NCI-H2081 treated with DMSO at 0.1 percent for 48 hours (cell line): ENCODE results near the gene PHTF2.
"Not testable (repeated sequence)": the region's sequence is repeated elsewhere in the genome, so short reads cannot be mapped to it uniquely, and the experiment has no call there.

Experiments used
- DNase-seq: peaks from one replicate; lab custom pipeline; 2025; lab: John Stamatoyannopoulos, UW

Gene PHTF2

DNA sequence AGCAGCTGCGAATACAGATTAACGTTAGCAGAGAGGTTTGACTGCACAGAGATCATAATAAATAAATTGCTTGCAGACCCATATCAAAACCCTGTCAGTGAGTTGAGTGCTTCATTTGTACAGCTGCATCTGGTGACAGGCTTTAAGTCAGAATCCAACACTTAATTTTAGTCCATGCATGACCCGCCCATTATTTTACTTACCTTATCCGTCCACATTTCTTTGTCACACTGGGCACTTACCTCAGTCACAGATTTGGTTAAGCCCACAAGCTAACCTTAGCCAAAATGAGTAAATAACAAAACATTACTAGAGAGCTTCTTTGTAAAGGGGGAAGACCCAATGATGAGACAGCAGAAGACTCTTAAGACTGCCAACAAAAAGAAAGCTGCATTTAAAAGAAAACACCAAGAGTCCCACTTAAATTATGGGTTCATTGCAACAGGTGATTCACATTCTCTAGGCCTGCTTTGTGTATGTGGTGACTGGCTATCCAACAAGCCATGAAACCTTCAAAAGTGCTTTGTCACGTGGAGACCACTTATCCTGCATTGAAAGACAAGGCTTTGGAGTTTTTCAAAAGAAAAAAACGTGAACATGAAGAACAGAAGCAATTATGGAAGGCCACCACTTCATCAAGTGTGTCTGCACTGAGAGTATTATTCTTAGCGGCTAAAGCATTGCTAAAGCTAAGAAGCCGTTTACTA lies 32.2 kb downstream of the PHTF2 start:
- peak; percentile 75 for DNase-seq

DNA sequence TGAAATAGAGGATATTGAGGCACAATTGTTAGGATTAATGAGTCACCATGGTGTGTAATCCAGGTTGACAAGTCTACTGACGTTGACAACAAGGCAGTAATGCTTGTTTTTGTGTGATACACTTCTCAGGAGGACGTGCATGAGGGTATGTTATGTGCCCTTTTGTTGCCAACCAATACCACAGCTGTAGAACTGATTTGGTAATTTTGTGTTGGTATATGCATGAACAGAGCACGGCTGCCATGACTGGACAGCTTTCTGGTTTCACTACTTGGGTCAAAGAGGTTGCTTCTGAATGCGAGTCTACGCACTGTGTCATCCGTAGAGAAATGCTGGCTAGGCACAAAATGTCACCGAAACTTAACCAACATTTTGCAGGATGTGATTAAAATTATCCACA lies 32.9 kb downstream of the PHTF2 start:
- DNase-seq = no peak

DNA sequence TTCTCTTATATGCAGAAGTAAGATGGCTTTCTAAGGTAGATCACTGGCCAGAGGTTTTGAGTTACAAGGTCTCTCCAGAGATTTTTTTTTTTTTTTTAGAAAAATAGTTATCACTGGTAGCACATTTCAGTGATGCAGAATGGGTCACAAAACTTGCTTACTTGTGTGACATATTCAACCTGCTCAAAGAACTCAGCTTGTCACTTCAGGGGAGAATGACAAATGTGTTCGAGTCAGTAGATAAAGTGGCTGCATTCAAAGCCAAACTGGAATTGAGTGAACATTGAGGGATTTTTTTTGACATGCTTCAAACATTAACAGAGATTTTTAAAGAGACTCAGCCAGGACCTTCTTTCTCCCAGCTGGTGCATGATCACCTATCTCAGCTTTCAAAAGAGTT lies 33.4 kb downstream of the PHTF2 start:
- no peak for DNase-seq

DNA sequence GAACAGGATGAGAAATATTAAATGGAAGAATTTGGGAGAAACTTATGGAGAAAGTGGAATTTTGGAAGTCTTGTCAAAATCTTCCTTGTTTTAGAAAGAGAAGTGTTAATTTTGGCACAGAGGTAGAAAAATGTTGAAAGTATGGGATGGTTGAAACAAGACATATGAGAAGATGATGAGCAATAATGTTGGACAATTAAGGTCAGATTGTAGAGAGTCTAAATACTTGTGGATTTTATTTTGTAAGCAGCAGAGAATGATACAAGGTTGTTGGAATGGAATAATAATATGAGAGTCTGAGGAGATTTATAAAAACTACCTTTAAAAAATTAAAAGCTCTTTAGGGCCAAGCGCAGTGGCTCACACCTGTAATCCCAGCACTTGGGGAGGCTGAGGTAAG lies 34.6 kb downstream of the PHTF2 start:
- no peak for DNase-seq

DNA sequence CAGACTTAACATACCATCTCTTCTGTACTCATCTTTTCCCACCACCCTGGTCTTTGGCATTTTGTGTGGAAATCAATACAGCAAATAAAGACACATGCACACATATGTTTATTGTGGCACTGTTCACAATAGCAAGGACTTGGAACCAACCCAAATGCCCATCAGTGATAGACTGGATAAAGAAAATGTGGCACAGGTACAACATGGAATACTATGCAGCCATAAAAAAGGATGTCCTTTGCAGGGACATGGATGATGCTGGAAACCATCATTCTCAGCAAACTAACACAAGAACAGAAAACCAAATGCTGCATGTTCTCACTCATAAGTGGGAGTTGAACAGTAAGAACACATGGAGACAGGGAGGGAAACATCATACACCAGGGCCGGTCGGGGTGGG lies 37.9 kb downstream of the PHTF2 start:
- not testable (repeated sequence) for DNase-seq

DNA sequence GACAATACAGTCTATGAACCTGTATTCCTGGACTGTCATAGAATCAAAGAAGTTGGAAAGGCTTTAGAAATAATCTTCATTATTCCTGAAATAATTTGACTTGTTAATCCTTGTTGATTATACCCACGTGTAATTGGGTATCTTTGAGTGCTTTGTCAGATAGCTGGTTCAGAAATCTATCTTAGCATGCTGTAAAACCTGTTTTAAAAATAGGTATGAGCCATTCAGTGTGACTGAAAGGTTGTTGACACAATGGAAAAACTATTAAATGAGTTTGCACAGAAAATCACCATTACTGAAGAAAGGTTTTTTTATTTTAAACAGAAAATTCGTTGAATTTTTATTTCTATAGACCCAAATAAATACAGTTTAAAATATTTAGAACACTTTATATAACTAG lies 38.7 kb downstream of the PHTF2 start:
- peak; percentile 65 for DNase-seq

DNA sequence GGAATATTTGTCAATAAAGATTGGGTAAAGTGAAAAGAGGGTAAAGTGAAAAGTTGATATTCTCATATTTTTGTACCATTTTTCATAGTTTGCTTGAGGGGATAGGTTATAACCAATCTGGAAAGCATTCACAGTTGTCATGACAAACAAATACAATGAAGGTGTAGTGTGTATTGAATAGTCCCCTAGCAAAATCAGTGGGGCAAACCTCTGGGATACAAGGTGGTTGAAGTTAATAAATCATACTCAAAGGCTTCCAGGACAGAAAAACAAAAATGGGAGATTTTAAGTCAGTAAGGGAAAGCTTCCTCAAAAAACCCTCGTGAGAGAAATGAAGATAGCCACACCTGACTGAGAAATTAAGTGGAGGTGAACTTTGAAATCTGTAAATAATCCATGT lies 39.4 kb downstream of the PHTF2 start:
- DNase-seq = no peak

DNA sequence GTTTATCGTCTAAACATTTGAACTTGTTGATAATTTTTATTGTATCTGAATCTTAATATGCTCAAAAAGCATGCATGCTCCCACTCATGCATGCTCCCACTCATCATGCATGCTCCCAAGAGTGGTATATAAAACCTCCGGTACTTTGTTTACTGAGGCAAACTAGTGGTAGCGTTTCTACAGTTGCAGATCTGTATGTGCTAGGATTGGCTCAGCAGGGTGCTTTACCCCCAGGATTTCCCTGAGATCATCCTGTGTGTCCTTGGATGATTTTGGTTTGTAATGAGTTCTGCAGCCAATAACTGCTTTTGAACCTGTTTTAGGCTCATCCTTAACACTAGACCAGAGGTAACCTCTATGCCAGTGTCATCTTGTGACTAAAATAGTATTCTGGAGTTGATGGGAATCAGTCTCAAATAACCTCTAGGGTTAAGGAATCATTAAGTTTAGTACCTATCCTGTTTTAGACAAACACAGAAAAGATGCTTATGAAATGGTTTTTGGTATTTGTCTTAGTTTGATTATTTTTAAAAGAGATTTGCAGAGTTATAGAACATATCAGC lies 40.4 kb downstream of the PHTF2 start:
- no peak for DNase-seq

DNA sequence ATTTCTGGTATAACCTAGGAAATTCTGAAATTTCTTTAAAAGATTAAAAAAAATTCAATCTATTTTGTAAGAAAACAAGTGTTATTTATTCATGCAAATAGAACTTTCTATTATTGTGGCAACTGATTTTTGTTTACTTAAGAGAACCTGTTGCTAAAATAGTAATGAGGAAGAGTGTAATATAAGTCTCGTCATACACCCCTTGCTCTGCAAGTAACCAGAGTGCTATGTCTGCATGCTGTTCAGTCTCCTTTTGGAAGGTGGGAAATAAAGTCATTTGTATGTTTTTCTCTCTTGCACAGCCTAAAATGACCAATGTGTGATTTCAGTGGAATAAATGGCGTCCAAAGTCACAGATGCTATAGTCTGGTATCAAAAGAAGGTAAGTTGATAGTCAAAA lies 41.3 kb downstream of the PHTF2 start:
- no peak for DNase-seq

DNA sequence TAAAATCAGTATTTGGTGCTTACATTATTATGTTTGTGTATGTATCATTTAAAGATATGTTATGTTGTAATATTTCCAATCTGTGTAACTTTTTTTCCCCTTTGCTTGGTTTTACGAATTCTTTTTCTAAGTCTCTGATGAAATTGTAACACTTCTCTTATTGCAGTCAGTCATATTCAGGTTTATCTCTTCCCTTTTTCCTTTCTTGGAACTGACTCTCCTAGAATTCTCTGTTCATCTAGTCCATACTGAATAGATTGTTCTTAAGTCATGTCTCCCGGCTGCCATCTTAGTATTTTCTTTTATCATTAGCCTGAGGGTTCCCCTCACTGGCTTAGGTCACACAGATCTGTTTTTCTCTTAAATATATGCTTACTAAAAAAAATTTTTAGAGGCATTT lies 44.6 kb downstream of the PHTF2 start:
- no peak for DNase-seq

DNA sequence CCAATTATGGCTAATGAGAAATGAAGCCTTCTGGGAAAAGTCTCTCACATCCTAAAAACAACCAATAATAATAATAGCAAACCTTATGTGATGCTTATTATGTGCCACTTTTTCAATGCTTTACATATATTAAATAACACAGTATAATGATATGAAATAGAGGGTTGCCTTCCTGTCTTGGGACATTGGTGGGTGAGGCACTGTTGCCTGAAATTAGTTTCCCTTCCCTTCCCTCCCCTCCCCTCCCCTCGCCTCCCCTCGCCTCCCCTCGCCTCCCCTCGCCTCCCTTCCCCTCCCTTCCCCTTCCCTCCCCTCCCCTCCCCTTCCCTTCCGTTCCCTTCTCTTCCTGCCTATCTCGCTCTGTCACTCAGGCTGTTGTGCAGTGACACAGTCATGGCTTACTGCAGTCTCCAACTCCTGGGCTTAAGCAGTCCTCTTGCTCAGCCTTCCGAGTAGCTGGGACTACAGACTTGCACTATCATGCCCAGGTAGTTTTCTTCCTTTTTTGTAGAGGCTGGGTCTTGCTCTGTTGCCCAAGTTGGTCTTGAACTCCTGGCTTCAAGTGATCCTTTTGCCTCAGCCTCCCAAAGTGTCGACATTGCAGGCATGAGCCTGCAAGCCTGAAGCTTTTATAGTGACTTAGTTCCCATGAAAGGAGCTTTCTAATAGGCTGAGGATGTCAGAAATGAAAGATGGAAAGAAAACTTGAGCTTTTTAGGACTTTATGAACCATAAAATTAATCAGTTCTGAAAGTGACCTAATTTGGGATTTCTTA lies 47.9 kb downstream of the PHTF2 start:
- no peak for DNase-seq

DNA sequence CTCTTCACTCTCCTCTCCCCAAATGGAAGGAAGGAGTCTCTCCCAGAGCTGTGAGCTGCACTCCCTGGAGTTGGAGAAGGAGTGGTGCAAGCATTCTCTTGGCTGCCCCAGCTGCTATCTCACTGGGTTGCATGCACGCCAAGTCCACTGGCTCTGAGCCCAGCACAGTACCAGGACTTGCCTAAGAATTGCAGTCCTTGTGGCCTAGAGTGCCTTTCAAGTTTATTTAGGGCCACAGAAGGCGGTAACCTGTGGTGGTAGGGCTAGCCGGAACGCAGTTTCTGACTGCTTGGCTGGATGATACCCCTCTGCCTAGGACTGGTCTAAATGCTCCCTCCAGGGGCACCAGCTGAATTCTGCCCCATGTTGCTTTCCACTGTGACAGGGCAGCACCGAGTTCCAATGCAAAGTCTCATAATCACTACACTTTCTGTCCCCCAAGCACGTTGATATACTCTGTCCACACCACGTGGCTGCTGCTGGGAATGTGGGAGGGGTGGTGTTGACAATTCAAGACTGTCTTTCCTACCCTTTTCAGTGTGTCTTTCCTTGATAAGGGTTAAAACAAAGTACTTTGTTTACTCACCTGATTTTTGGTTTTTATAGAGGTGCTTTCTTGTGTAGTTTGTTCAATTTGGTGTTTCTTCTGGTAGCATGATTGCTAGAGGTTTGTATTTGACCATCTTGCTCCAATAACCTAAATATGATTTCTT lies 57.0 kb downstream of the PHTF2 start:
- no peak for DNase-seq

DNA sequence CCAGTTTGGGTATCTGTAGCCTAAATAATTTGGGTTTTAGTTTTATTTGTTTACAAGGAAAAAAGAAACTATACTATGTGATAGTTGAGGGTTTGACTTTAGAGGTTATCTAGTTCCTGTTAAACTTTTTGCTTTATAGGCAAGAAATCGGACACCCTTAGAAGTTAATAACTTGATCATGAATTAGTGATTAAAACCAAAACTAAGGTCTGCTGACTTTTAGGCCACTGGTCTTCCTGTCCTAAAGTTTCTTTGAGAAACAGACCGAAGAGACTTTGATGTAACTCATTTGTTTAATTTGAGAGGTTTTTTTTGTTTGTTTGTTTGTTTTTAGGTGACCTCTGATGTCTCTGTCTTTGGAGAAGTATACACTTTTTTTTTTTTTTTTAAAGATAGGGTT lies 59.7 kb downstream of the PHTF2 start:
- no peak for DNase-seq

DNA sequence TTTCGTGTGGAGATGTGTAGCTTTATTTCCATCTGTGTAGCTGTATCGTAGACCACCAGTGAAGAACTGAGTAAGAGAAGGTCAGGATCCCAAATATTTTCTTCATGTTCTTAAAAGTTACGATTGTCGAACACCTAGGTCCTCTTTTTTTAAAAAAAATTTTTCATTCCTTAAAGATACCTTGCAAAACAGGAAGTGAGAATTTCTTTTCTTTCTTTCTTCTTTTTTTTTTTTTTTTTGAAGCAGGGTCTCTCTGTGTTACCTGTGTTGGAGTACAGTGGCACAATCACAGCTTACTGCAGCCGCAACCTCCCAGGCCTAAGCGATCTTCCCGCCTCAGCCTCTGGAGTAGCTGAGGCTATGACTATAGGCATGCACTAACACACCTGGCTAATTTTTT lies 60.8 kb downstream of the PHTF2 start:
- DNase-seq = no peak

DNA sequence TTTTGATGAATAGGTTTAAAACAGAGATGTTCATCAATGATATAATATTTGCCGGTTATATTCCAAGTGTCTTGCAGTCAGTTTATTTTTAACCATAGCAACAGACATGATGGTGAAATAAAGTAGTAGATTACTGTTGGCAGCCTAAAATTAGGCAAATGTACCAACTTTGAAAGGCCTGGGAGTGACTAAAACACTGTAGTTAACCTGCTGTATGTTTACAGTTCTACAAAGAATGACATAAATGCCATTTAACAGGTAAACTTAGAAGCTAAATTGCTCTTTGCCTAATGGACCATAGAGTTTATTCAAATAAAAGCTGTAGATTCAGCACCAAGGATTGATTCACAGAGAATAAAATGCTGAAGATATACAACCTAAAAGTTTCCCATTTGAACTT lies 64.1 kb downstream of the PHTF2 start:
- DNase-seq = peak; percentile 99

DNA sequence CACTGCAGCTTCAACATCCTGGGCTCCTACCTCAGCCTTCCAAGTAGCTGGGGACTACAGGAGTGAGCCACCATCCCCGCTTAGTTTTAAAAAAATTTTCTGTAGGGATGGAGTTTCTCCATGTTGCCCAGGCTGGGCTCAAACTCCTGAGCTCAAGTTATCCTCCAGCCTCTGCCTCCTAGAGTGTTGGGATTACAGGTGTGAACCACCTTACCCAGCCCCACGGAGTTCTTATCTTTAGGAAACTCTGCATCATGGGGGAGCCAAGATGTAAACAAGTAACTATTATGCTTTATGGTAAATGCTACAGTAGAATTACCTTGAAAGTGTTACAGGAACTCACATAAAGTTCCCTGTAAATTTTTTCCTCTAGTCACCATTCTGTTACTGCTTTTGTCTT lies 65.3 kb downstream of the PHTF2 start:
- DNase-seq = no peak

DNA sequence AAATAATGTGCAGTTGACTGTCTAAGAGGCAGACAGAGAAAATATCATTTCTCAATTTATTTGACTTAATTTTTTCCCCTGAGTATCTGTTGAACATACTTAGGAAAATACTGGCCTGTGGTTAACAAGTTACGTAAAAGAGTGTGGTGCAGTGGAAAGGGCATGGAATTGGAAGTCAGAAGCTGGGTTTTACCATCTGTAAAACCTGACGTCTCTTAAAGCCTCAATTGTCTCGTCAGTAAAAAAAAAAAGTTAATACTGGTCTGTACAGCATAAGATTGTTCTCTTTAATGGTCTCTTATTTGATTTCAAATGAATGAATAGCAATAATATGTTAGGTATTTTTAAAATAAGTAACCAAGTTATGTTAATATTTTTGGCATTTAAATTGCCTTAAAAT lies 67.8 kb downstream of the PHTF2 start:
- no peak for DNase-seq

DNA sequence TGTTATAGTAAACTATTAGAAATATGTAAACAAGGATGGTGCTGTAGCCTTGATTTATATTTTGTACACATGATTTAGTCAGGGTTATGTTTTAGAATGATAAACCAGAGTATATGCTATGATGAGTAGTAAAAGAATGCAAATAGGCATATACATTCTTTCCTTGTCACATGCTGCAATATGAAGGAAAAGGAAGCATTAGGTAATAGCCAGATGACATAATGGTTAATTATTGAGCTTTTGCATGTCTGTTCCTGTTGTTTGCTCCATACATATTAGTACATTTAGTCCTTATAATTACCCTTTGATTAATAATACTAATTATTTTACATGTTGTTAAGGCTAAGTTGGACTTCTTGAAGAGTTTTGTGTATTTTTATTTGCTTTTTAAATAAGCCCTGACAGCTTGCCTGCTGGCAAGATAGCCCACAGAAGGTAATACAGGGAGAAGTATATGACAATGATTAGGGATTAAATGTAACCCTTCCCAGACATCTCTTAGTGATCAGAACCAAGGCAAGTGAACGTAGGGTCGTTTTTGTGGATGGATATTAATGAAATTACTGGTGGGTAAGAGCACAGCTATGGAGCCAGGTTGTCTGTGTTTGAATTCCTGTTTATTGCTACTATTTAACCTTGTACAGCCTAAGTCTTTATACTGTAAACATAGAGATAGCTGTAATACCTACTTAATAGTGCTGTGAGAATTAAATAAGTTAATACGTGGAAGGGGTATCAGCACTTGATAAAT lies 68.4 kb downstream of the PHTF2 start:
- no peak for DNase-seq

DNA sequence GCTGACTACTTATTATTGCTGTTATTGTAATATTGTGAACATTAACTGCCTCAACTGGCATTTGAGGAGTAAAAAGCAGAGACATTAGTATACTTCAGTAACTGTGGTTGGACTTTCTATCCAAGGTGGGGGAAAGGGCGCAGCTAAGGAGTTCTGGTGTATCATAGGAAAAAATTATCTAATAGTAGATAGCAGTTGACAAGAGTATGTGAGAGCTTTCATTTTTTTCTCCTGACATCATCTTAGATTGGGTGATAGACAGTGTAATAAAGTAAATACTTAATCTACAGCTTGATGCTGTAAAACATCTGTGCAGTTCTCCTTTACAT lies 68.9 kb downstream of the PHTF2 start:
- DNase-seq = no peak

DNA sequence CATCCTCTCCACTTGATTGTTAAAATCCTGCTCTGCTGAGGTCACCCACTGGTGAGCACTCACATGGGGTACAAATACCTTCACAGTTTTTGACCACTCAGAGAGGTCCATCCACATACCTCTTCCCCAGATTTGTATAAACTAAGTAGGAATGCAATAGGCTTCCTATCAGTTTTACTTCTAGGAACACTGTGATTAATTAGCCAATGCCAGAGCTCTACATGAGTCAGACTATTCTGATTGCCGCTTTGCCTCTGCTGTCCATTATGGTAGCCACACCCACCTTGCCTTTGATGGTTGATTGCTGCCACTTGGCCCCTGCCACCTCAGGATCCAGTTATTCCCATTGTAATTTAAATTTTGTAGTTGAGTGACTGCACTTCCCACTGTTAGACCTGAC lies 73.7 kb downstream of the PHTF2 start:
- DNase-seq = not testable (repeated sequence)

DNA sequence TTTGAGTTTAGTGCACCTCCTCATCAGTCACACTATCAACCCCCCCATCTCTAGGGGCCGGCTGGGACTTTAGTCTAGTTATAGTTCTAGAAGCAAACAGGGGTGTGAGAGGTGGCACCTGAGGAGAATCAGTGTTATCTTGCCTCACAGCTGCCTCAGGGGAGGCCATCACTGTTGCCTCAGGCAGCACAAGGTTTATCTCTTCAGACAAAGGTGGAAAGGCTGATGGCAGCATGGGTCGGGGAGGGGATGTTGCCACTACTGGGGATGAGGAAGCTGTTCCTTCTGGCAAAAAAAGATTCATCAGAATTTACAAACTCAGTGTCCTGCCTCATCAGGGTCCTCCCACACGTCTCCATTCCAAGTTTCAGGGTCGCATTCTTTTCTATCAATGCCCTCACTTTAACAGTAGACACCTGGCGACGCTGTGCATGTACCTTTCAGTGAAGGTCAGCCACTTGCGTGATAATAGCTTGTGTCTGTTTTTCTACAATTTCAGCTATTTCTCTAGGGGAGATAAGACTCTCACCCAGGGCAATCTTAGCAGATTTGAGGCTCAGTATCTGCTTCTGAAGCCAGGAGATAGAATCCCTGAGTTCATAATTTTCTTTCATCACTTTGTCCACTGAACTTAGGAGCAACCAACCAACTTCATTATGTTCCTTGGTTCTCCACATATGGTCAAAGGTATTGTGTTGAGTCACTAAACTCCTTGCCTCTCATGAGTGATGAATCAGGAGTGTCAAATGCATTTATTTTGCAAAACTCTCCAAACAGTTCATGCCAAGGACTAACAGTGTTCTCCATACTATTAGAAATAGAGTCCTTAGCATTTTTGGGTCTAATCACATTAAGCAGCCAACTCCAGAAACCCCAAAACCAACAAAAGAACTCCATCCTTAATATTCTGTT lies 75.1 kb downstream of the PHTF2 start:
- DNase-seq = not testable (repeated sequence)
